Posterior cingulate gyrus (tissue), 11 donors: ENCODE results near the gene SPC24.
A peak's percentile ranks its signal among the peaks of the same experiment; 100 is the strongest.
"Not testable (repeated sequence)": the region's sequence is repeated elsewhere in the genome, so short reads cannot be mapped to it uniquely, and the experiment has no call there.

Experiments
- DNase-seq, 10 donors: peaks; one replicate each; pipeline versions ENCODE4 v3.0.0 to v3.0.0-alpha.2; 2020 to 2021; ENCODE audit warnings: mixed read lengths in 3 of 10
- intact Hi-C: fragments of 100-400 bp; cut with DNase I; formaldehyde crosslinking; loops from one replicate; pipeline ENCODE4 v1.15.1; 2023

Gene SPC24

GRCh38 chr19:11166281-11167142, 10.9 kb upstream of the SPC24 start:
- intact Hi-C loops: no loop called here

GRCh38 chr19:11165486-11166030, 10.0 kb upstream of the SPC24 start:
- intact Hi-C loops: no loop called here
- DNase-seq: no peak

More at GRCh38 chr19:11166281-11167142, 10.9 kb upstream of the SPC24 start:
- DNase-seq: no peak

- intact Hi-C loops: no loop called here
- peak in 8 of 10 donors; percentile 23 to 92 (median 54) for DNase-seq
These were observed 9.4 kb upstream of the SPC24 start for GRCh38 chr19:11164879-11165406.

- DNase-seq: no peak
- intact Hi-C loops: no loop called here
These were observed 8.7 kb upstream of the SPC24 start for GRCh38 chr19:11164296-11164695.

GRCh38 chr19:11160440-11160768, 4.8 kb upstream of the SPC24 start:
- DNase-seq, intact Hi-C loops: not testable (repeated sequence)

- intact Hi-C loops: no loop called here
- no peak for DNase-seq
These were observed 4.2 kb upstream of the SPC24 start for GRCh38 chr19:11159598-11160439.

GRCh38 chr19:11154683-11155047, 917 bp downstream of the SPC24 start:
- intact Hi-C loops: no loop called here

GRCh38 chr19:11152318-11153062, 3.1 kb downstream of the SPC24 start:
- intact Hi-C loops: no loop called here
- no peak for DNase-seq

More at GRCh38 chr19:11154683-11155047, 917 bp downstream of the SPC24 start:
- no peak for DNase-seq

GRCh38 chr19:11151181-11151580, 4.4 kb downstream of the SPC24 start:
- no peak for DNase-seq
- intact Hi-C loops: no loop called here

- intact Hi-C loops: no loop called here
- DNase-seq: no peak
These were observed 7.6 kb downstream of the SPC24 start for GRCh38 chr19:11148001-11148400.

GRCh38 chr19:11145536-11145924, 10.1 kb downstream of the SPC24 start:
- DNase-seq: no peak
- intact Hi-C loops: no loop called here

GRCh38 chr19:11142528-11143171, 12.9 kb downstream of the SPC24 start:
- DNase-seq: peak in 5 of 10 donors; percentile 36 to 87 (median 51)
- intact Hi-C loops: no loop called here

- DNase-seq: no peak
- intact Hi-C loops: no loop called here
These were observed 13.6 kb downstream of the SPC24 start for GRCh38 chr19:11141937-11142527.

GRCh38 chr19:11140896-11141295, 14.7 kb downstream of the SPC24 start:
- DNase-seq: no peak
- intact Hi-C loops: no loop called here

- intact Hi-C loops, DNase-seq: not testable (repeated sequence)
These were observed 15.5 kb downstream of the SPC24 start for GRCh38 chr19:11140023-11140538.

GRCh38 chr19:11138601-11139300, 16.8 kb downstream of the SPC24 start:
- intact Hi-C loops: loop anchor here (1.0 to 10.0 kb wide), 3 partner anchors 65 to 306 kb away; no protein-coding TSS in a partner anchor
- peak in 8 of 10 donors; percentile 25 to 93 (median 66) for DNase-seq

GRCh38 chr19:11137542-11138384, 17.8 kb downstream of the SPC24 start:
- intact Hi-C loops: loop anchor here (1.0 to 10.0 kb wide), 3 partner anchors 66 to 307 kb away; no protein-coding TSS in a partner anchor
- DNase-seq: peak; percentile 69 to 96 (median 79)
